B cell (primary cell): ENCODE measurements around the gene CHIT1. TPM values are rescaled to one million over a fixed set of nuclear protein-coding genes. Genes with fewer than 3 reads are reported as not detected.

ENCODE experiments used
- ATAC-seq: fragments of 200-7000 bp; cut with Tn5 transposase; one replicate; pipeline ENCODE4 v1.10.0; 2021; ENCODE audit warnings: low read depth, mild to moderate bottlenecking, moderate number of reproducible peaks, moderate library complexity
- CTCF ChIA-PET: fragments of 350-600 bp; sonication (Branson Sonifier 250); formaldehyde crosslinking; loops from one replicate; lab custom pipeline; 2021; ENCODE audit warnings: antibody characterized with exemption, inconsistent platforms; lab: Charles Lee
- POLR2A ChIA-PET: fragments of 350-600 bp; sonication (Branson Sonifier 250); formaldehyde crosslinking; loops from one replicate; lab custom pipeline; 2021; ENCODE audit warnings: antibody characterized with exemption; lab: Charles Lee
- DNase-seq: peaks from one replicate; pipeline ENCODE4 v3.0.0; 2013
- H2AFZ ChIP-seq: 2 replicates; pipeline ENCODE4 v1.6.1; 2012; ENCODE audit warnings: mild to moderate bottlenecking, low read depth, low read length; ENCODE audit not compliant: insufficient read depth, poor library complexity, severe bottlenecking
- H3K27ac ChIP-seq, 2 donors: 1 replicate in 1 of 2; 2 replicates in 1 of 2; pipeline ENCODE4 v1.5.1; 2012 to 2013; ENCODE audit warnings: low read length in 2 of 2, mild to moderate bottlenecking in 2 of 2, moderate library complexity in 1 of 2
- H3K27me3 ChIP-seq, 4 experiments: fragments of 200-600 bp in 1 of 4; sonication (generic) in 1 of 4; replicated peaks in 1 of 4; 1 replicate in 2 of 4; 2 replicates in 2 of 4; pipeline versions ENCODE4 v1.6.1 to v1.7.0; 2013 to 2016; ENCODE audit warnings: low read length in 3 of 4, mild to moderate bottlenecking in 2 of 4, mixed read lengths in 1 of 4, moderate library complexity in 1 of 4; ENCODE audit not compliant: insufficient read depth in 4 of 4, control insufficient read depth in 3 of 4; ENCODE audit errors: control extremely low read depth in 1 of 4
- H3K36me3 ChIP-seq, 2 experiments: replicated peaks in 1 of 2; 1 replicate in 1 of 2; 2 replicates in 1 of 2; pipeline versions ENCODE4 v1.6.1 to v1.7.1; 2013; ENCODE audit warnings: low read length in 1 of 2; ENCODE audit not compliant: insufficient read depth in 2 of 2, control insufficient read depth in 1 of 2; ENCODE audit errors: control extremely low read depth in 1 of 2, extremely low read depth in 1 of 2
- H3K4me1 ChIP-seq, 2 donors: fragments of 200-600 bp in 1 of 2; sonication (generic) in 1 of 2; 1 replicate in 1 of 2; 2 replicates in 1 of 2; pipeline versions ENCODE4 v1.5.1 to v1.6.1; 2013 to 2017; ENCODE audit warnings: low read length in 2 of 2; ENCODE audit not compliant: control insufficient read depth in 2 of 2, insufficient read depth in 2 of 2
- H3K4me2 ChIP-seq: replicated peaks from 2 replicates; pipeline ENCODE3; 2012; ENCODE audit warnings: mild to moderate bottlenecking, low read depth, low read length; ENCODE audit not compliant: poor library complexity, severe bottlenecking
- H3K4me3 ChIP-seq, 5 experiments: fragments of 200-600 bp in 1 of 5; sonication (generic) in 1 of 5; 1 replicate in 3 of 5; 2 replicates in 2 of 5; pipeline versions ENCODE4 v1.5.1 to v1.7.0; 2011 to 2016; ENCODE audit warnings: low read length in 4 of 5, mild to moderate bottlenecking in 4 of 5, low read depth in 2 of 5, control low read depth in 1 of 5, moderate library complexity in 1 of 5; ENCODE audit not compliant: insufficient read depth in 1 of 5; ENCODE audit errors: control extremely low read depth in 1 of 5, extremely low read depth in 1 of 5
- H3K79me2 ChIP-seq: fragments of 200-600 bp; sonication (generic); one replicate; pipeline ENCODE4 v1.6.0; 2016; ENCODE audit warnings: low read length; ENCODE audit not compliant: control insufficient read depth, insufficient read depth
- H3K9ac ChIP-seq: fragments of 200-600 bp; sonication (generic); 2 replicates; pipeline ENCODE4 v1.6.1; 2017; ENCODE audit warnings: mild to moderate bottlenecking, low read length, moderate library complexity
- H3K9me3 ChIP-seq, 3 donors: one replicate each; pipeline versions ENCODE4 v1.6.1 to v1.7.1; 2013; ENCODE audit warnings: low read length in 2 of 3; ENCODE audit not compliant: control insufficient read depth in 2 of 3, insufficient read depth in 1 of 3; ENCODE audit errors: control extremely low read depth in 1 of 3
- H4K20me1 ChIP-seq: 2 replicates; pipeline ENCODE4 v1.6.0; 2012; ENCODE audit warnings: mild to moderate bottlenecking, low read length; ENCODE audit not compliant: insufficient read depth, control insufficient read depth, poor library complexity, severe bottlenecking
- H3K27ac Mint-ChIP-seq: one replicate; pipeline ENCODE4 v1.8.0; 2021; ENCODE audit warnings: mixed read lengths
- H3K27me3 Mint-ChIP-seq: one replicate; pipeline ENCODE4 v1.8.0; 2021; ENCODE audit warnings: mixed read lengths
- H3K4me1 Mint-ChIP-seq: one replicate; pipeline ENCODE4 v1.8.0; 2021; ENCODE audit warnings: mixed read lengths
- H3K4me3 Mint-ChIP-seq: one replicate; pipeline ENCODE4 v1.8.0; 2021; ENCODE audit warnings: mixed read lengths
- H3K9me3 Mint-ChIP-seq: one replicate; pipeline ENCODE4 v1.8.0; 2022; ENCODE audit warnings: mixed read lengths; ENCODE audit not compliant: insufficient read depth
- CTCF ChIP-seq: fragments of 200-600 bp; IDR thresholded peaks from one replicate; pipeline ENCODE4 v1.8.0; 2022; ENCODE audit warnings: antibody characterized with exemption, mild to moderate bottlenecking
- EZH2 ChIP-seq: IDR thresholded peaks from 2 replicates; pipeline ENCODE4 v1.6.1; 2012; ENCODE audit warnings: borderline replicate concordance, low read depth, mild to moderate bottlenecking, moderate library complexity, low read length; ENCODE audit not compliant: insufficient read depth, poor library complexity, severe bottlenecking
- whole genome bisulfite sequencing: methylation state at CpG from one replicate; pipeline ENCODE4 v1.1.5; 2013; ENCODE audit warnings: missing lambda C conversion rate; ENCODE audit not compliant: insufficient coverage; 5-methylcytosine and 5-hydroxymethylcytosine counted together
- intact Hi-C: fragments of 100-400 bp; cut with micrococcal nuclease; formaldehyde crosslinking; loops from one replicate; pipeline ENCODE4 v1.10.0; 2022
- polyA plus RNA-seq: library from polyadenylated mRNA; depleted of rRNA; stranded (reverse); fragments of >200 nt; gene quantifications from 2 replicates; pipeline ENCODE4 v1.2.3, GENCODE V29; 2012
- total RNA-seq, 2 donors: library from RNA; stranded (reverse); fragments of 120-200 nt in 1 of 2; gene quantifications; 1 replicate in 1 of 2; 2 replicates in 1 of 2; pipeline versions ENCODE4 v1.2.3 to v1.2.4, GENCODE V29; 2013 to 2022

CHIT1 gene
- total and polyA plus RNA-seq, 2 donors (not counting 1 experiment from before 2014, with no cell fraction given), result 2.0 to 8.2 TPM

GRCh38 chr1:203171341-203172183 is 57.9 kb downstream of the CHIT1 start:
- peaks cover 1% of the 10 kb centered on the region for H3K4me1 Mint-ChIP-seq
- no peak overlapping the region for H3K27ac Mint-ChIP-seq
- no peak overlapping the region for H3K4me3 Mint-ChIP-seq
- intact Hi-C loops, result no loop called here
- Histone ChIP-seq H2AFZ (no peak overlapping the region), H3K4me3 (no peak overlapping the region), H3K4me2 (no peak overlapping the region), H3K4me1 (peaks cover 0 to 8% of the 10 kb centered on the region in 2 donors), H3K27me3 (peaks cover 0 to 6% (median 0%) of the 10 kb centered on the region in 4 experiments), H3K9me3 (peaks cover 0 to 7% (median 0%) of the 10 kb centered on the region in 3 donors), H3K79me2 (no peaks in the 10 kb centered on the region), H4K20me1 (no peaks in the 10 kb centered on the region), H3K27ac (no peak overlapping the region), H3K9ac (no peak overlapping the region), H3K36me3 (no peaks in the 10 kb centered on the region)
- no peaks in the 10 kb centered on the region for H3K9me3 Mint-ChIP-seq
- ATAC-seq (no peak), DNase-seq (no peak)
- ChIA-PET CTCF (interaction anchor here (0.6 to 2.6 kb wide), 6 partner anchors 8 to 661 kb away, joined by 3 to 18 read pairs (median 4); no protein-coding TSS in a partner anchor), POLR2A (no interaction called here)
- H3K27me3 Mint-ChIP-seq, result peaks cover 7% of the 10 kb centered on the region
- WGBS, result 91% methylated on average over 12 of the region's 22 CpGs
- no peak for TF ChIP-seq EZH2
- no peak for TF ChIP-seq CTCF
